HK-2 (cell line): ENCODE data around the gene GTPBP3.
A peak's percentile ranks its signal among the peaks of the same experiment; 100 is the strongest.

Experiments used
- DNase-seq: peaks from one replicate; pipeline ENCODE4 v3.0.0-alpha.2; 2018; ENCODE audit not compliant: unreplicated experiment

Gene GTPBP3

GRCh38 chr19:17385878-17386611, 48.7 kb downstream of the GTPBP3 start:
- DNase-seq, result peak; percentile 53

- DNase-seq, result no peak
Observed at GRCh38 chr19:17389288-17389687, 51.9 kb downstream of the GTPBP3 start.

- no peak for DNase-seq
Observed at GRCh38 chr19:17389957-17390664, 52.8 kb downstream of the GTPBP3 start.

GRCh38 chr19:17390665-17391370, 53.5 kb downstream of the GTPBP3 start:
- peak; percentile 91 for DNase-seq

- DNase-seq, result no peak
Observed at GRCh38 chr19:17391371-17392151, 54.2 kb downstream of the GTPBP3 start.
